Upper lobe of left lung (tissue), 6 donors: ENCODE results near the gene PIK3C2G. TPM values are rescaled to one million over a fixed set of nuclear protein-coding genes. Genes with fewer than 3 reads are reported as not detected.

Source experiments
- ATAC-seq, 2 donors: fragments of 200-7000 bp; cut with Tn5 transposase; one replicate each; pipeline ENCODE4 v1.9.1; 2022; ENCODE audit warnings: mild to moderate bottlenecking in 2 of 2, moderate library complexity in 2 of 2; ENCODE audit not compliant: low FRiP score in 2 of 2
- DNase-seq, 2 donors: peaks; one replicate each; pipeline ENCODE4 v3.0.0-alpha.2; 2019 to 2020
- H3K27ac ChIP-seq, 4 donors: fragments of 200-600 bp; sonication (generic); one replicate each; pipeline ENCODE4 v1.5.1; 2016 to 2019
- H3K27me3 ChIP-seq, 4 donors: fragments of 200-600 bp; sonication (generic); one replicate each; pipeline ENCODE4 v1.5.1; 2017 to 2019
- H3K36me3 ChIP-seq, 4 donors: fragments of 200-600 bp; sonication (generic); one replicate each; pipeline ENCODE4 v1.5.1; 2016 to 2019
- H3K4me1 ChIP-seq, 4 donors: fragments of 200-600 bp; sonication (generic); one replicate each; pipeline ENCODE4 v1.5.1; 2018 to 2019
- H3K4me3 ChIP-seq, 4 donors: fragments of 200-600 bp; sonication (generic); one replicate each; pipeline ENCODE4 v1.5.1; 2017 to 2019; ENCODE audit warnings: mild to moderate bottlenecking in 2 of 4, moderate library complexity in 1 of 4
- H3K9me3 ChIP-seq, 4 donors: fragments of 200-600 bp; sonication (generic); one replicate each; pipeline ENCODE4 v1.5.1; 2018 to 2019
- CTCF ChIP-seq, 6 experiments: fragments of 450-650 bp in 4 of 6; fragments of 200-600 bp in 2 of 6; sonication (generic) in 2 of 6; IDR thresholded peaks; one replicate each; pipeline ENCODE4 v1.5.1; 2016 to 2019; ENCODE audit warnings: antibody characterized with exemption in 6 of 6
- EP300 ChIP-seq, 4 donors: sonication (generic); formaldehyde crosslinking; IDR thresholded peaks; one replicate each; pipeline ENCODE4 v1.5.1; 2017; ENCODE audit warnings: antibody characterized with exemption in 4 of 4, control low read depth in 2 of 4
- POLR2A ChIP-seq, 4 donors: fragments of 450-650 bp; IDR thresholded peaks; one replicate each; pipeline ENCODE4 v1.5.1; 2016 to 2017; ENCODE audit warnings: antibody characterized with exemption in 4 of 4, mild to moderate bottlenecking in 2 of 4
- POLR2AphosphoS5 ChIP-seq, 2 donors: sonication (generic); formaldehyde crosslinking; IDR thresholded peaks; one replicate each; pipeline ENCODE4 v1.5.1; 2017; ENCODE audit warnings: antibody characterized with exemption in 2 of 2
- WGBS, 2 donors: methylation state at CpG; one replicate each; pipeline ENCODE4 v1.1.5; 2017 to 2018; 5-methylcytosine and 5-hydroxymethylcytosine counted together
- total RNA-seq, 6 donors: library from RNA; depleted of rRNA in 4 of 6; stranded (reverse); fragments of >200 nt in 4 of 6; gene quantifications; one replicate each; pipeline versions ENCODE4 v1.1.0 to v1.2.1, GENCODE V29; 2016 to 2021
- donor health status: DM: no; HTN: no; CAD: no; lungs with moderate emphysema.
- donor health status: DM: no; HTN: yes; CAD: no; lungs with severe emphysema.

Gene PIK3C2G
- total RNA-seq, 6 donors from 2014 or later, result 0.33 to 3.1 (median 0.39) TPM; not detected in 1

- no peak for ATAC-seq
- no peak for TF ChIP-seq CTCF (IDR thresholded peaks at IDR 0.05)
- TF ChIP-seq EP300 (IDR thresholded peaks at IDR 0.05), result no peak
These were observed 161.6 kb downstream of the PIK3C2G start for GRCh38 chr12:18422871-18423270.

DNA sequence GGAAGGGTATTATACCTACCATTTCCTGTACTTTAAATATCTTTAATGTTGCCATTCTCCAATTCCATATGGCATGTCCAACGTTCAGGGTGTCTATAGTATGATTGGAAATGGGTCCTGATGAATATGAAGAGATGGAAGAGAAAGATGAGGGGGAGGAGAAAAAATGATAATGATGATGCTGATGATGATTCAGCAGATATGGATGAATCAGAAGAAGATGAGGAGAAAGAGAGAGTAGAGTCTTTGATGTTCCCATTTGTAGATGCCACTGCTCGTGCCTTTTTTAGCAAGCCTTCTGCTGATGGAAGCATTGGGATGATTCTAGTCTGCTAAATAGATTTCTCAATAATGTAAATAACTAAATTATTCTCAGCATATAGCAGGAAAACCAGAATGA lies 163.5 kb downstream of the PIK3C2G start:
- ATAC-seq (no peak), DNase-seq (no peak)
- H3K9me3 ChIP-seq, result no peaks in the 10 kb centered on the region
- H3K36me3 ChIP-seq, result no peaks in the 10 kb centered on the region
- no peaks in the 10 kb centered on the region for H3K4me1 ChIP-seq
- H3K4me3 ChIP-seq, result no peak overlapping the region
- 69% methylated on average over 2 of the region's 2 CpGs for WGBS, 2 donors
- TF ChIP-seq CTCF (IDR thresholded peaks at IDR 0.05), result no peak
- no peak for TF ChIP-seq POLR2AphosphoS5 (IDR thresholded peaks at IDR 0.05)
- no peak for TF ChIP-seq EP300 (IDR thresholded peaks at IDR 0.05)
- no peak for TF ChIP-seq POLR2A (IDR thresholded peaks at IDR 0.05)
- H3K27me3 ChIP-seq, result no peaks in the 10 kb centered on the region
- no peak overlapping the region for H3K27ac ChIP-seq

More at GRCh38 chr12:18422871-18423270, 161.6 kb downstream of the PIK3C2G start:
- H3K36me3 ChIP-seq, result no peaks in the 10 kb centered on the region
- no peaks in the 10 kb centered on the region for H3K27me3 ChIP-seq
- H3K27ac ChIP-seq, result no peak overlapping the region
- no peak overlapping the region for H3K4me3 ChIP-seq
- no peaks in the 10 kb centered on the region for H3K4me1 ChIP-seq
- no peak for DNase-seq
- H3K9me3 ChIP-seq, result no peaks in the 10 kb centered on the region

DNA sequence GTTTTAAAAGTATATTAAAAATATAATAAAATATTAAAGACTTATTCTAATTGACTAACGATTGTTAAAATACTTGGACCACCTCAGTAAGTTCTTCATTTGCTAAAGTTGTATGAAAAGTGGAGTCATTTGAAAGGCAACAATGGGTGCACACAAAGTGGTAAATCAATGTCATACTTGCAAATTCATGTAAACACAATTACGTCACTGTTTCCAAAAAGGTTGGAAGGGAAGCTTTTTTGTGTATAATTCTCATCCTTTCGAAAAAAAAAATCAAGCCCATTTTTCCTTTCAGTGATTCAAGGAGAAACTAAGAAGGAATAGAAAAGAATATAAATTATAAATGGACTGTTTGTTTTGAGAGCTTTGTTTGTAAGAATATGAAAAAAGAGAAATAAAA lies 166.2 kb downstream of the PIK3C2G start:
- ATAC-seq, result no peak
- Histone ChIP-seq H3K36me3 (no peaks in the 10 kb centered on the region), H3K4me1 (no peaks in the 10 kb centered on the region), H3K4me3 (no peak overlapping the region), H3K27me3 (no peaks in the 10 kb centered on the region), H3K27ac (no peak overlapping the region), H3K9me3 (no peaks in the 10 kb centered on the region)
- TF ChIP-seq CTCF (IDR thresholded peaks at IDR 0.05), result no peak
- no peak for TF ChIP-seq POLR2A (IDR thresholded peaks at IDR 0.05)
- no peak for TF ChIP-seq EP300 (IDR thresholded peaks at IDR 0.05)
- TF ChIP-seq POLR2AphosphoS5 (IDR thresholded peaks at IDR 0.05), result no peak
- DNase-seq, result no peak
- whole genome bisulfite sequencing, 2 donors, result 59 to 75% methylated on average over 3 of the region's 3 CpGs

GRCh38 chr12:18428416-18428815 lies 167.1 kb downstream of the PIK3C2G start:
- Histone ChIP-seq H3K4me3 (no peak overlapping the region), H3K27ac (no peak overlapping the region), H3K36me3 (no peaks in the 10 kb centered on the region), H3K27me3 (no peaks in the 10 kb centered on the region), H3K4me1 (no peaks in the 10 kb centered on the region), H3K9me3 (no peaks in the 10 kb centered on the region)
- 85 to 88% methylated on average over 2 of the region's 2 CpGs for WGBS, 2 donors
- DNase-seq (no peak), ATAC-seq (no peak)
- no peak for TF ChIP-seq EP300 (IDR thresholded peaks at IDR 0.05)
- no peak for TF ChIP-seq POLR2A (IDR thresholded peaks at IDR 0.05)
- no peak for TF ChIP-seq CTCF (IDR thresholded peaks at IDR 0.05)
- no peak for TF ChIP-seq POLR2AphosphoS5 (IDR thresholded peaks at IDR 0.05)

GRCh38 chr12:18429366-18429765 lies 168.0 kb downstream of the PIK3C2G start:
- no peaks in the 10 kb centered on the region for H3K9me3 ChIP-seq
- DNase-seq (no peak), ATAC-seq (no peak)
- no peaks in the 10 kb centered on the region for H3K36me3 ChIP-seq
- no peak overlapping the region for H3K4me3 ChIP-seq
- TF ChIP-seq POLR2AphosphoS5 (IDR thresholded peaks at IDR 0.05), result no peak
- TF ChIP-seq POLR2A (IDR thresholded peaks at IDR 0.05), result no peak
- TF ChIP-seq CTCF (IDR thresholded peaks at IDR 0.05), result no peak
- no peak for TF ChIP-seq EP300 (IDR thresholded peaks at IDR 0.05)
- no peak overlapping the region for H3K27ac ChIP-seq
- no peaks in the 10 kb centered on the region for H3K4me1 ChIP-seq
- H3K27me3 ChIP-seq, result no peaks in the 10 kb centered on the region
- 75 to 86% methylated on average over 1 of the region's 1 CpG for WGBS, 2 donors
